Upper lobe of left lung (tissue), 6 donors: ENCODE measurements around the gene SCN4B. TPM values are rescaled to one million over a fixed set of nuclear protein-coding genes. Genes with fewer than 3 reads are reported as not detected.

ENCODE experiments used
- ATAC-seq, 2 donors: fragments of 200-7000 bp; cut with Tn5 transposase; one replicate each; pipeline ENCODE4 v1.9.1; 2022; ENCODE audit warnings: mild to moderate bottlenecking in 2 of 2, moderate library complexity in 2 of 2; ENCODE audit not compliant: low FRiP score in 2 of 2
- DNase-seq, 2 donors: peaks; one replicate each; pipeline ENCODE4 v3.0.0-alpha.2; 2019 to 2020
- H3K27ac ChIP-seq, 4 donors: fragments of 200-600 bp; sonication (generic); one replicate each; pipeline ENCODE4 v1.5.1; 2016 to 2019
- H3K27me3 ChIP-seq, 4 donors: fragments of 200-600 bp; sonication (generic); one replicate each; pipeline ENCODE4 v1.5.1; 2017 to 2019
- H3K36me3 ChIP-seq, 4 donors: fragments of 200-600 bp; sonication (generic); one replicate each; pipeline ENCODE4 v1.5.1; 2016 to 2019
- H3K4me1 ChIP-seq, 4 donors: fragments of 200-600 bp; sonication (generic); one replicate each; pipeline ENCODE4 v1.5.1; 2018 to 2019
- H3K4me3 ChIP-seq, 4 donors: fragments of 200-600 bp; sonication (generic); one replicate each; pipeline ENCODE4 v1.5.1; 2017 to 2019; ENCODE audit warnings: mild to moderate bottlenecking in 2 of 4, moderate library complexity in 1 of 4
- H3K9me3 ChIP-seq, 4 donors: fragments of 200-600 bp; sonication (generic); one replicate each; pipeline ENCODE4 v1.5.1; 2018 to 2019
- EP300 ChIP-seq, 4 donors: sonication (generic); formaldehyde crosslinking; IDR thresholded peaks; one replicate each; pipeline ENCODE4 v1.5.1; 2017; ENCODE audit warnings: antibody characterized with exemption in 4 of 4, control low read depth in 2 of 4
- POLR2A ChIP-seq, 4 donors: fragments of 450-650 bp; IDR thresholded peaks; one replicate each; pipeline ENCODE4 v1.5.1; 2016 to 2017; ENCODE audit warnings: antibody characterized with exemption in 4 of 4, mild to moderate bottlenecking in 2 of 4
- POLR2AphosphoS5 ChIP-seq, 2 donors: sonication (generic); formaldehyde crosslinking; IDR thresholded peaks; one replicate each; pipeline ENCODE4 v1.5.1; 2017; ENCODE audit warnings: antibody characterized with exemption in 2 of 2
- WGBS, 2 donors: methylation state at CpG; one replicate each; pipeline ENCODE4 v1.1.5; 2017 to 2018; 5-methylcytosine and 5-hydroxymethylcytosine counted together
- total RNA-seq, 6 donors: library from RNA; depleted of rRNA in 4 of 6; stranded (reverse); fragments of >200 nt in 4 of 6; gene quantifications; one replicate each; pipeline versions ENCODE4 v1.1.0 to v1.2.1, GENCODE V29; 2016 to 2021
- TF ChIP-seq, protein P1 (sequence below), 6 experiments: fragments of 450-650 bp in 4 of 6; fragments of 200-600 bp in 2 of 6; sonication (generic) in 2 of 6; IDR thresholded peaks; one replicate each; pipeline ENCODE4 v1.5.1; 2016 to 2019; ENCODE audit warnings: antibody characterized with exemption in 6 of 6
- donor health status: DM: no; HTN: no; CAD: no; lungs with moderate emphysema.
- donor health status: DM: no; HTN: yes; CAD: no; lungs with severe emphysema.

The SCN4B gene
- total RNA-seq, 6 donors from 2014 or later: under 0.01 to 5.5 (median 3.3) TPM

- H3K27ac ChIP-seq: no peak overlapping the region
- 65 to 74% methylated on average over 11 of the region's 11 CpGs for WGBS, 2 donors
- H3K36me3 ChIP-seq: no peaks in the 10 kb centered on the region
- no peaks in the 10 kb centered on the region for H3K9me3 ChIP-seq
- H3K4me3 ChIP-seq: no peak overlapping the region
- ATAC-seq: peak in 1 of 2 donors; percentile 66
- TF ChIP-seq POLR2A (IDR thresholded peaks at IDR 0.05) (no peak), EP300 (IDR thresholded peaks at IDR 0.05) (no peak), POLR2AphosphoS5 (IDR thresholded peaks at IDR 0.05) (no peak)
- no peaks in the 10 kb centered on the region for H3K27me3 ChIP-seq
- peaks cover 0 to 3% (median 0%) of the 10 kb centered on the region in 4 donors for H3K4me1 ChIP-seq
- no peak for DNase-seq
Observed at GRCh38 chr11:118128721-118129470, 23.7 kb downstream of the SCN4B start.

GRCh38 chr11:118128310-118128709 is 24.3 kb downstream of the SCN4B start:
- DNase-seq: no peak
- 59 to 64% methylated on average over 4 of the region's 4 CpGs for WGBS, 2 donors

DNA sequence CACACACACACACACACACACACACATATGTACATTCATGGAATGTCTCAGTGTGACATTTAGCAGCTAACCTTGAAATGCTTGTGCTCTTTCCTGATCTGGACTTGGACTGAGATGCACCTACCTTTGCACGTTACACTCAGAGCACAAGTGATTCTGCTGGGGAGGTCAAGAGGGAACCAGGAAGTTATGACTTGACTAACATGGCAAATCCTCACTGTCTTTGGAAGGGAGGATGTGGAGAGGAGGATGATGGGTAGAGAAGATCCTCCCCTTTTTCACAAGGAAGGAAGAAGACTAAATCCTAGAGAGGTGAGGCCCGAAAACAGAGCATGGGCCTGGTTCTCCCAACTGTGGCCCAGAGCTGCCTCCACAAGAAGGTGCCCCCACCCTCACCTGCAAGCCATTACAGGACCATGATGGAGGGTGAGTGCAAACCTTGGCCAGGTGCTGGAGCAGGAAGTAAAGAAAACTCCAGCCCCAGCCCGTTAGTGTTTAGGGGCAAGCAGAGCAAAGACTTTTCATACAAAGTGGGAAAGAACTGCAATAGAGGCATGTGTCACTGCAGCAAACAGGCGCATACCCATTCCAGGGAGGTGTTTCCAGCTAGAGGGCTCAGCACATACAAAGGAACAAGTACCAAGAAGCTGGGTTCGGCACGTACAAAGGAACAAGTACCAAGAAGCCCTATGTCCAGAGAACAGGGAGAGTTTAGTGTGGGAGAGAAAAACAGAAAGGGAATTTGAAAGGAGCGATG is 26.4 kb downstream of the SCN4B start:
- no peaks in the 10 kb centered on the region for H3K9me3 ChIP-seq
- no peak overlapping the region for H3K27ac ChIP-seq
- ATAC-seq: no peak
- H3K4me1 ChIP-seq: peaks cover 0 to 3% (median 0%) of the 10 kb centered on the region in 4 donors
- TF ChIP-seq POLR2AphosphoS5 (IDR thresholded peaks at IDR 0.05): no peak
- TF ChIP-seq, protein P1, sequence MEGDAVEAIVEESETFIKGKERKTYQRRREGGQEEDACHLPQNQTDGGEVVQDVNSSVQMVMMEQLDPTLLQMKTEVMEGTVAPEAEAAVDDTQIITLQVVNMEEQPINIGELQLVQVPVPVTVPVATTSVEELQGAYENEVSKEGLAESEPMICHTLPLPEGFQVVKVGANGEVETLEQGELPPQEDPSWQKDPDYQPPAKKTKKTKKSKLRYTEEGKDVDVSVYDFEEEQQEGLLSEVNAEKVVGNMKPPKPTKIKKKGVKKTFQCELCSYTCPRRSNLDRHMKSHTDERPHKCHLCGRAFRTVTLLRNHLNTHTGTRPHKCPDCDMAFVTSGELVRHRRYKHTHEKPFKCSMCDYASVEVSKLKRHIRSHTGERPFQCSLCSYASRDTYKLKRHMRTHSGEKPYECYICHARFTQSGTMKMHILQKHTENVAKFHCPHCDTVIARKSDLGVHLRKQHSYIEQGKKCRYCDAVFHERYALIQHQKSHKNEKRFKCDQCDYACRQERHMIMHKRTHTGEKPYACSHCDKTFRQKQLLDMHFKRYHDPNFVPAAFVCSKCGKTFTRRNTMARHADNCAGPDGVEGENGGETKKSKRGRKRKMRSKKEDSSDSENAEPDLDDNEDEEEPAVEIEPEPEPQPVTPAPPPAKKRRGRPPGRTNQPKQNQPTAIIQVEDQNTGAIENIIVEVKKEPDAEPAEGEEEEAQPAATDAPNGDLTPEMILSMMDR (IDR thresholded peaks at IDR 0.05): no peak
- TF ChIP-seq POLR2A (IDR thresholded peaks at IDR 0.05): no peak
- TF ChIP-seq EP300 (IDR thresholded peaks at IDR 0.05): no peak
- H3K4me3 ChIP-seq: no peak overlapping the region
- DNase-seq: no peak
- WGBS, 2 donors: 78 to 88% methylated on average over 7 of the region's 7 CpGs
- H3K27me3 ChIP-seq: no peaks in the 10 kb centered on the region
- H3K36me3 ChIP-seq: no peaks in the 10 kb centered on the region

More at GRCh38 chr11:118128310-118128709, 24.3 kb downstream of the SCN4B start:
- no peak for ATAC-seq
- H3K27ac ChIP-seq: no peak overlapping the region
- H3K36me3 ChIP-seq: no peaks in the 10 kb centered on the region
- TF ChIP-seq, protein P1 (IDR thresholded peaks at IDR 0.05): no peak
- TF ChIP-seq POLR2A (IDR thresholded peaks at IDR 0.05) (no peak), EP300 (IDR thresholded peaks at IDR 0.05) (no peak), POLR2AphosphoS5 (IDR thresholded peaks at IDR 0.05) (no peak)
- no peak overlapping the region for H3K4me3 ChIP-seq
- H3K4me1 ChIP-seq: peaks cover 0 to 3% (median 0%) of the 10 kb centered on the region in 4 donors
- H3K27me3 ChIP-seq: no peaks in the 10 kb centered on the region
- H3K9me3 ChIP-seq: no peaks in the 10 kb centered on the region

GRCh38 chr11:118124929-118125535 is 27.6 kb downstream of the SCN4B start:
- WGBS, 2 donors: 76% methylated on average over 6 to 8 of the region's 8 CpGs

More at GRCh38 chr11:118124929-118125535, 27.6 kb downstream of the SCN4B start:
- DNase-seq: no peak
- Histone ChIP-seq H3K36me3 (no peaks in the 10 kb centered on the region), H3K4me3 (no peak overlapping the region), H3K9me3 (no peaks in the 10 kb centered on the region), H3K4me1 (peaks cover 0 to 2% (median 0%) of the 10 kb centered on the region in 4 donors), H3K27ac (no peak overlapping the region), H3K27me3 (no peaks in the 10 kb centered on the region)
- no peak for ATAC-seq
- TF ChIP-seq, protein P1 (IDR thresholded peaks at IDR 0.05): no peak
- no peak for TF ChIP-seq EP300 (IDR thresholded peaks at IDR 0.05)
- no peak for TF ChIP-seq POLR2A (IDR thresholded peaks at IDR 0.05)
- no peak for TF ChIP-seq POLR2AphosphoS5 (IDR thresholded peaks at IDR 0.05)
